ENCODE measurements around the gene ARHGEF39. TPM values are rescaled to one million over a fixed set of nuclear protein-coding genes. Genes with fewer than 3 reads are reported as not detected.
A peak's percentile ranks its signal among the peaks of the same experiment; 100 is the strongest.

Gene ARHGEF39
- total and polyA plus RNA-seq, 8 donors = 1.5 to 17.7 (median 10.0) TPM

DNA sequence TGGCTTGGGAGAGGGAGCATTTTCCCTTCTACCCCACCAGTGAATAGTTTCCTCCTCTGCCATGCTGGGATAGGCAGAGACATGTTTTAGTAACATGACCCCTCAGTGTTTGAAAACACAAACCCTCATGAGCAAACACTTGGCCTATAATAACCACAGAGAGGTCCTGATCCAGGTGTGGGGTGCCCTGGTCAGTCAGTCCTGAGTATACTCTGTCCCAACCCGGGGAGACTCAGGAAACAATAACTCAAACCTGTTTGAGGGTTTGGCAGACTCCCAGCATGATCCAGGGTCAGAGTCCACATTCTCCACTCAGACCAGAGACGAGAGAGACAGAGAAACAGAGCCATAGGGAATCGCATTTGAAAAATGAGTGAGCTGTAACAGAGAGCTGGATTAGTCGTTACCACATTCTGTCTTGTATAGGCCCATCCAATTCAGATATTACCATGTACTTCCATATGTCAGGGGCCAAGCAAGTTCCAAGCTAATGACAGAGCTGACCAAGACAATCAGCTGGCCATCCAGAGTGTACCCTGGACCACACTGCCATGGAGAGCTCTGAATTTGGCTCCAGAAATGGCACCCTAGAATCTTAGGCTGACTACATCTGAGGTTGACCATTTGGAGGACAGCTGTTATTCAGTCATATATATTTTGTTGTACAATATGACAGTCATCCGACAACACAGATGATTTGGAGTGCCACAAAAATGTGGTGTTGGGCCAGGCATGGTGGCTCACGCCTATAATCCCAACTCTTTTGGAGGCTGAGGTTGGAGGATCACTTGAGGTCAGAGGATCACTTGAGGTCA, 4.5 kb upstream of the ARHGEF39 start:
- Histone ChIP-seq H3K9me3 (no peaks in the 10 kb centered on the region), H3K27ac (no peak overlapping the region), H3K36me3 (no peaks in the 10 kb centered on the region), H3K4me3 (no peak overlapping the region), H3K4me1 (peaks cover 0 to 16% of the 10 kb centered on the region in 2 donors), H3K27me3 (peaks cover 0 to 4% of the 10 kb centered on the region in 2 donors)
- DNase-seq = no peak
- TF ChIP-seq, protein P1, sequence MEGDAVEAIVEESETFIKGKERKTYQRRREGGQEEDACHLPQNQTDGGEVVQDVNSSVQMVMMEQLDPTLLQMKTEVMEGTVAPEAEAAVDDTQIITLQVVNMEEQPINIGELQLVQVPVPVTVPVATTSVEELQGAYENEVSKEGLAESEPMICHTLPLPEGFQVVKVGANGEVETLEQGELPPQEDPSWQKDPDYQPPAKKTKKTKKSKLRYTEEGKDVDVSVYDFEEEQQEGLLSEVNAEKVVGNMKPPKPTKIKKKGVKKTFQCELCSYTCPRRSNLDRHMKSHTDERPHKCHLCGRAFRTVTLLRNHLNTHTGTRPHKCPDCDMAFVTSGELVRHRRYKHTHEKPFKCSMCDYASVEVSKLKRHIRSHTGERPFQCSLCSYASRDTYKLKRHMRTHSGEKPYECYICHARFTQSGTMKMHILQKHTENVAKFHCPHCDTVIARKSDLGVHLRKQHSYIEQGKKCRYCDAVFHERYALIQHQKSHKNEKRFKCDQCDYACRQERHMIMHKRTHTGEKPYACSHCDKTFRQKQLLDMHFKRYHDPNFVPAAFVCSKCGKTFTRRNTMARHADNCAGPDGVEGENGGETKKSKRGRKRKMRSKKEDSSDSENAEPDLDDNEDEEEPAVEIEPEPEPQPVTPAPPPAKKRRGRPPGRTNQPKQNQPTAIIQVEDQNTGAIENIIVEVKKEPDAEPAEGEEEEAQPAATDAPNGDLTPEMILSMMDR (IDR thresholded peaks at IDR 0.05) = no peak
- intact Hi-C loops (cut with DNase I) = loop anchor here in 1 of 2 donors (10.0 kb wide), 1 partner anchor 55 kb away; no protein-coding TSS in a partner anchor
- ATAC-seq = no peak

DNA sequence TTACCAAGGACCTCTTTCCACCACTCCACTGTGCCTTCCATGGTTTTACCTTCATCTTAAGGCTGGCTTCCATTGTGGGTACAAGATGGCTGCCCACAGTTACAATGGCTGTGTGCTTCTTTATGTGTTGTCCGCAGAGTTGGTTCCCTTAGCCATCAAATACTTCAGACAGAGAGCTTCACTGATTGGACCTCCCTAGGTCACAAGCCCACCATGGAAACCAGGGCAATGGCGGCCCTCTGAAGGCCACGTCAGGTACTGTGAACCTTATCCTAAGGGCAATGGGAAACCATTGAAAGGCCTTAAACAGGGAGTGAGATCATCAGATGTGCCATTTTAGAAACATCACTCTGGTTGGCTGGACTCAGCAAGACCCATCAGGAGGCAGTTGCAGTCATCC, 2.9 kb upstream of the ARHGEF39 start:
- DNase-seq (no peak), ATAC-seq (no peak)
- peaks cover 0 to 20% of the 10 kb centered on the region in 2 donors for H3K4me1 ChIP-seq
- H3K9me3 ChIP-seq = no peaks in the 10 kb centered on the region
- no peaks in the 10 kb centered on the region for H3K36me3 ChIP-seq
- intact Hi-C loops (cut with DNase I) = loop anchor here in 1 of 2 donors (10.0 kb wide), 1 partner anchor 57 kb away; no protein-coding TSS in a partner anchor
- H3K27ac ChIP-seq = no peak overlapping the region
- no peak overlapping the region for H3K4me3 ChIP-seq
- H3K27me3 ChIP-seq = no peaks in the 10 kb centered on the region
- TF ChIP-seq, protein P1 (IDR thresholded peaks at IDR 0.05) = no peak

DNA sequence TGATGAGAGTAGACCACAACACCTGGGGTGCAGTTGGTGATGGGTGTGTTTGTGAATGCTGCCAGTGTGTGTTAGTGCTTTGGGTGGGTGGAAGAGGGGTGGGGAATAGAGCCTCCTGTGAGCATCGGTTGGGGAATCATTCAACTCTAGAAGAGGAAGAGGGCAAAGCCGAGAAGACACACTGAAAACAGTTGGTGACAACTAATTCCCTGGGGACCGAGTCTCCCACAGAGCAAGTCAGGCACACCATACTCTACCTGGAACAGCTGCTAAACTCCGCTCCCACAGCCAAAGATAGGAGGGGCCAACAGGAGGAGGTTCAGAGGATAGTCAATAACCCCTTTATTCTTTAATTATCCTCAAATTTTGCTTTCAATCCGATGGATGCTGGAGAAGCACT, 1.6 kb upstream of the ARHGEF39 start:
- Histone ChIP-seq H3K4me3 (no peak overlapping the region), H3K9me3 (no peaks in the 10 kb centered on the region), H3K36me3 (peaks cover 0 to 6% of the 10 kb centered on the region in 2 donors), H3K4me1 (peaks cover 0 to 33% of the 10 kb centered on the region in 2 donors), H3K27ac (no peak overlapping the region), H3K27me3 (no peaks in the 10 kb centered on the region)
- intact Hi-C loops (cut with DNase I) = loop anchor here in 1 of 2 donors (10.0 kb wide), 1 partner anchor 58 kb away; no protein-coding TSS in a partner anchor
- DNase-seq (no peak), ATAC-seq (no peak)
- TF ChIP-seq, protein P1 (IDR thresholded peaks at IDR 0.05) = no peak

DNA sequence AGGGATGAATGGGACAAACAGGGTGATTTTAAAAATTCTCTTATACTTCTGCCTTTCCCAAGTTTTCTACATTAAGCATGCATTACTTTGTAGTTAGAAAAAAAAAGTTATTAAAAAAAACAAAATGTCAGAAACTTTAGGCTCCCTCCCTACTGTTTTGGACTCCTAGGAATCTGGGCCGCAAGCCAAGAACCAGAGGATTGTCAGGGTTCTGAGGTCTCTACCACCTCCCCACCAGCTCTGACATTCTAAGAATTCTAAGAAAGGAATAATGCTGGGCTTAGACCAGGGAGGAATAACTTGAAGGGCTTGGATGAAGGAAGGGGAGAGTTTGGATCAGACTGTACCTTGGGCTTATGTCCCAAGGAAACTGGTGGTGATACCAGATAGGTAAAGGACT, 1.1 kb upstream of the ARHGEF39 start:
- DNase-seq (no peak), ATAC-seq (no peak)
- Histone ChIP-seq H3K4me3 (no peak overlapping the region), H3K27ac (no peak overlapping the region), H3K4me1 (peaks cover 0 to 38% of the 10 kb centered on the region in 2 donors), H3K27me3 (no peaks in the 10 kb centered on the region), H3K36me3 (peaks cover 0 to 11% of the 10 kb centered on the region in 2 donors), H3K9me3 (no peaks in the 10 kb centered on the region)
- intact Hi-C loops (cut with DNase I) = loop anchor here in 1 of 2 donors (10.0 kb wide), 1 partner anchor 59 kb away; no protein-coding TSS in a partner anchor
- TF ChIP-seq, protein P1 (IDR thresholded peaks at IDR 0.05) = no peak

DNA sequence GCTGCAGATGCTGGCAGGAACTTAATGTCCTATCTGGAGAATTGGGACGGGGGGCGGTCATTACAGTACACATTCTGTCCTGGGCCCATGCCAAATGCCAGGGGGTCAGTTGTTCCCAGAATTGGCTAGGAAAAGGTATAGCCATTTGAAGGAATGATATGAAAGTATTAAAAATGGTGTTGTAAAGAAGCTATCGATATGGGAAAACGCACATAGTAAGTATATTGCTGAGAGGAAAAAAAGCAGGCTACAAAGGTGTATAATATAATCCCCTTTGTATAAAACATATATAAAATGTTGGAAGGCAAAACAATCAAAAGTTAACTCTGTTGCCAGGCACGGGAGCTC, 450 bp upstream of the ARHGEF39 start:
- TF ChIP-seq, protein P1 (IDR thresholded peaks at IDR 0.05) = no peak
- ATAC-seq (no peak), DNase-seq (no peak)
- peaks cover 0 to 17% of the 10 kb centered on the region in 2 donors for H3K36me3 ChIP-seq
- intact Hi-C loops (cut with DNase I) = loop anchor here in 1 of 2 donors (10.0 kb wide), 1 partner anchor 59 kb away; no protein-coding TSS in a partner anchor
- peak overlapping the region; percentile 53 for H3K4me3 ChIP-seq
- H3K27ac ChIP-seq = peak overlapping the region in 1 of 2 donors; percentile 59
- H3K9me3 ChIP-seq = no peaks in the 10 kb centered on the region
- H3K27me3 ChIP-seq = no peaks in the 10 kb centered on the region
- H3K4me1 ChIP-seq = peaks cover 0 to 44% of the 10 kb centered on the region in 2 donors
